Natural killer cell (primary cell): ENCODE measurements around the gene OR7C2. TPM values are rescaled to one million over a fixed set of nuclear protein-coding genes. Genes with fewer than 3 reads are reported as not detected.

ENCODE experiments used
- ATAC-seq, 3 donors: fragments of 150-1000 bp in 2 of 3; fragments of 200-7000 bp in 1 of 3; cut with Tn5 transposase; 1 replicate in 1 of 3; 2 replicates in 2 of 3; pipeline ENCODE4 v1.10.0; 2021; ENCODE audit warnings: mild to moderate bottlenecking in 2 of 3, moderate library complexity in 2 of 3
- DNase-seq, 2 donors: peaks; one replicate each; pipeline versions ENCODE4 v3.0.0 to v3.0.0-alpha.2; 2013 to 2021; ENCODE audit warnings: mixed read lengths in 1 of 2
- H3K27ac ChIP-seq: one replicate; pipeline ENCODE4 v1.5.1; 2013; ENCODE audit warnings: mild to moderate bottlenecking, low read length
- H3K27me3 ChIP-seq: one replicate; pipeline ENCODE4 v1.6.1; 2013; ENCODE audit warnings: low read length; ENCODE audit not compliant: control insufficient read depth, insufficient read depth
- H3K36me3 ChIP-seq: one replicate; pipeline ENCODE4 v1.6.1; 2013; ENCODE audit warnings: low read length; ENCODE audit not compliant: control insufficient read depth, insufficient read depth
- H3K4me1 ChIP-seq: one replicate; pipeline ENCODE4 v1.6.1; 2013; ENCODE audit warnings: low read length; ENCODE audit not compliant: control insufficient read depth, insufficient read depth
- H3K4me3 ChIP-seq: one replicate; pipeline ENCODE4 v1.5.1; 2013; ENCODE audit warnings: low read length
- H3K9me3 ChIP-seq: one replicate; pipeline ENCODE4 v1.6.1; 2013; ENCODE audit warnings: low read length; ENCODE audit not compliant: control insufficient read depth, insufficient read depth
- H3K27ac Mint-ChIP-seq, 2 donors: one replicate each; pipeline ENCODE4 v1.8.0; 2022; ENCODE audit warnings: mild to moderate bottlenecking in 2 of 2, mixed read lengths in 2 of 2, moderate library complexity in 1 of 2
- H3K27me3 Mint-ChIP-seq, 2 donors: one replicate each; pipeline ENCODE4 v1.8.0; 2022; ENCODE audit warnings: low read depth in 2 of 2, mixed read lengths in 2 of 2
- H3K36me3 Mint-ChIP-seq: one replicate; pipeline ENCODE4 v1.8.0; 2022; ENCODE audit warnings: mixed read lengths
- H3K4me1 Mint-ChIP-seq, 2 donors: one replicate each; pipeline ENCODE4 v1.8.0; 2022; ENCODE audit warnings: mixed read lengths in 2 of 2
- H3K4me3 Mint-ChIP-seq: one replicate; pipeline ENCODE4 v1.8.0; 2022; ENCODE audit warnings: mild to moderate bottlenecking, moderate library complexity, mixed read lengths
- H3K9me3 Mint-ChIP-seq, 2 donors: one replicate each; pipeline ENCODE4 v1.8.0; 2022; ENCODE audit warnings: mixed read lengths in 2 of 2
- WGBS: methylation state at CpG from one replicate; pipeline ENCODE4 v1.1.7; 2013; ENCODE audit warnings: missing lambda C conversion rate; ENCODE audit not compliant: insufficient coverage; 5-methylcytosine and 5-hydroxymethylcytosine counted together
- intact Hi-C: fragments of 100-400 bp; cut with micrococcal nuclease; formaldehyde crosslinking; loops from one replicate; pipeline ENCODE4 v1.14.2; 2022
- total RNA-seq, 4 donors: library from RNA; stranded (reverse); fragments of 120-200 nt in 1 of 4; gene quantifications; one replicate each; pipeline versions ENCODE4 v1.2.3 to v1.2.4, GENCODE V29; 2013 to 2022
- TF ChIP-seq, protein P1 (sequence below): fragments of 200-600 bp; IDR thresholded peaks from one replicate; pipeline ENCODE4 v1.8.0; 2022; ENCODE audit warnings: antibody characterized with exemption

Gene OR7C2
- total RNA-seq, 3 donors from 2014 or later (not counting 1 experiment from before 2014, with no cell fraction given) = not detected

- no peaks in the 10 kb centered on the region for H3K9me3 Mint-ChIP-seq
- H3K4me1 ChIP-seq = no peaks in the 10 kb centered on the region
- TF ChIP-seq, protein P1, sequence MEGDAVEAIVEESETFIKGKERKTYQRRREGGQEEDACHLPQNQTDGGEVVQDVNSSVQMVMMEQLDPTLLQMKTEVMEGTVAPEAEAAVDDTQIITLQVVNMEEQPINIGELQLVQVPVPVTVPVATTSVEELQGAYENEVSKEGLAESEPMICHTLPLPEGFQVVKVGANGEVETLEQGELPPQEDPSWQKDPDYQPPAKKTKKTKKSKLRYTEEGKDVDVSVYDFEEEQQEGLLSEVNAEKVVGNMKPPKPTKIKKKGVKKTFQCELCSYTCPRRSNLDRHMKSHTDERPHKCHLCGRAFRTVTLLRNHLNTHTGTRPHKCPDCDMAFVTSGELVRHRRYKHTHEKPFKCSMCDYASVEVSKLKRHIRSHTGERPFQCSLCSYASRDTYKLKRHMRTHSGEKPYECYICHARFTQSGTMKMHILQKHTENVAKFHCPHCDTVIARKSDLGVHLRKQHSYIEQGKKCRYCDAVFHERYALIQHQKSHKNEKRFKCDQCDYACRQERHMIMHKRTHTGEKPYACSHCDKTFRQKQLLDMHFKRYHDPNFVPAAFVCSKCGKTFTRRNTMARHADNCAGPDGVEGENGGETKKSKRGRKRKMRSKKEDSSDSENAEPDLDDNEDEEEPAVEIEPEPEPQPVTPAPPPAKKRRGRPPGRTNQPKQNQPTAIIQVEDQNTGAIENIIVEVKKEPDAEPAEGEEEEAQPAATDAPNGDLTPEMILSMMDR = no peak
- H3K4me1 Mint-ChIP-seq = no peaks in the 10 kb centered on the region
- intact Hi-C loops = no loop called here
- ATAC-seq = peak in 1 of 3 donors; percentile 29
- H3K36me3 ChIP-seq = no peaks in the 10 kb centered on the region
- DNase-seq = no peak
- WGBS = 2% methylated on average over 84 of the region's 84 CpGs
- H3K4me3 Mint-ChIP-seq = no peak within 1 kb of the TSS
- H3K4me3 ChIP-seq = no peak within 1 kb of the TSS
- H3K36me3 Mint-ChIP-seq = no peaks in the 10 kb centered on the region
- no peaks in the 10 kb centered on the region for H3K9me3 ChIP-seq
- H3K27me3 ChIP-seq = peaks cover 6% of the 10 kb centered on the region
- H3K27me3 Mint-ChIP-seq = peaks cover 19 to 43% of the 10 kb centered on the region in 2 donors
- no peak within 1 kb of the TSS for H3K27ac Mint-ChIP-seq
- no peak within 1 kb of the TSS for H3K27ac ChIP-seq
Measured at GRCh38 chr19:14979476-14980255, 38.4 kb downstream of the OR7C2 start, which contains the start of gene SLC1A6. Gene SLC1A6, minus strand, starts transcription at chr19:14979864. Its CDS starts 6,954 bp downstream, at chr19:14972910.

DNA sequence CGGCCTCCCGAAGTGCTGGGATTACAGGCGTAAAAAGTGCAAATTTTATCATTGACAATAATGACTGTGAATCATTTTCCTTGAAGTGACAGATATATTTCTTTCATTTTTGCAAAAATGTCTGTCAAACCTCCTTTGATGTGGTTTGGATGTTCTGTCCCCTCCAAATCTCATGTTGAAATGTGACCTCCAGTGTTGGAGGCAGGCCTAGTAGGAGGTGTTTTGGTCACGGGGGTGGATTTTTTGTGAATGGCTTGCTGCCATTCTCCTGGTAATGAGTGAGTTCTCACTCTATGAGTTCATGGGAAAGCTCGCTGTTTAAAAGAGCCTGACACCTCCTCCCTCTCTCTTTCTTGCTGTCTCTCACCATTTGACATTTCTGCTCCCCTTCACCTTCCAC lies 43.8 kb downstream of the OR7C2 start:
- Histone ChIP-seq H3K4me1 (no peaks in the 10 kb centered on the region), H3K9me3 (no peaks in the 10 kb centered on the region), H3K27ac (no peak overlapping the region), H3K27me3 (peaks cover 5% of the 10 kb centered on the region), H3K36me3 (no peaks in the 10 kb centered on the region), H3K4me3 (no peak overlapping the region)
- no peaks in the 10 kb centered on the region for H3K4me1 Mint-ChIP-seq
- H3K36me3 Mint-ChIP-seq = no peaks in the 10 kb centered on the region
- TF ChIP-seq, protein P1 = no peak
- DNase-seq (no peak), ATAC-seq (no peak)
- no peak overlapping the region for H3K4me3 Mint-ChIP-seq
- H3K27ac Mint-ChIP-seq = no peak overlapping the region
- H3K27me3 Mint-ChIP-seq = peaks cover 0 to 15% of the 10 kb centered on the region in 2 donors
- 70% methylated on average over 5 of the region's 5 CpGs for WGBS
- intact Hi-C loops = no loop called here
- H3K9me3 Mint-ChIP-seq = no peaks in the 10 kb centered on the region

Other genes with a start within 250 kb of the OR7C2 start
- 10 to 100 TPM in 2 of 3 donors, 1 to 10 TPM in 1; 6.1 to 37.0 (median 20.3) TPM for gene ADGRE2, start 162.9 kb upstream of the OR7C2 start, total RNA-seq
- gene OR7A5, start 106.3 kb upstream of the OR7C2 start, total RNA-seq = not detected
- gene OR7C1, start 106.3 kb upstream of the OR7C2 start, total RNA-seq = not detected
- gene OR7A10, start 92.6 kb upstream of the OR7C2 start, total RNA-seq = not detected
- not detected for gene OR7A17, start 55.4 kb upstream of the OR7C2 start, total RNA-seq
- gene SLC1A6, start 38.4 kb downstream of the OR7C2 start, total RNA-seq = not detected
- gene CASP14, start 108.0 kb downstream of the OR7C2 start, total RNA-seq = not detected
- gene OR1I1, start 140.7 kb downstream of the OR7C2 start, total RNA-seq = not detected
- gene SYDE1, start 165.9 kb downstream of the OR7C2 start, total RNA-seq = not detected